Measurements from ENCODE around the gene KREMEN1. TPM values are rescaled to one million over a fixed set of nuclear protein-coding genes. Genes with fewer than 3 reads are reported as not detected.

The KREMEN1 gene
- total RNA-seq, 2 donors from 2014 or later: 20.2 to 20.7 TPM

DNA sequence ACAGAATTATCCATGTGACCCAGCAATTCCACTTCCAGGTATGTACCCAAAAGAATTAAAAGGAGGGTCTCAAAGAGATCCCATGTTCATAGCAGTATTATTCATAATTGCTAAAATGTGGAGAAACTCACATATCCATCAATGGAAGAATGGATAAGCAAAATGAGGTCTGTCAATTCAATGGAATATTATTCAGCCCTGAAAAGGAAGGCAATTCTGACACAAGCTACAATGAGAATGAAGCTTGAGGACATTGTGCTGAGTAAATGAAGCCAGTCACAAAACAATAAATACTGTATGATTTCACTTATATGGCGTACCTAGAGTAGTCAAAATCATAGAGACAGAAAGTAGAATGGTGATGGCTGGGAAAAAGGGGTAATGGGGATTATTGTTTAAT, 113.5 kb downstream of the KREMEN1 start:
- DNase-seq: no peak
- intact Hi-C loops (cut with DNase I): no loop called here
- Histone ChIP-seq H3K4me3 (no peak overlapping the region), H3K36me3 (no peaks in the 10 kb centered on the region), H3K27ac (no peak overlapping the region), H3K9ac (ENCODE audit: low read depth in 2 of 2, low read length in 2 of 2) (no peak overlapping the region), H3K4me1 (no peaks in the 10 kb centered on the region), H3K27me3 (no peaks in the 10 kb centered on the region), H3K9me3 (no peaks in the 10 kb centered on the region)
- TF ChIP-seq, protein P1, sequence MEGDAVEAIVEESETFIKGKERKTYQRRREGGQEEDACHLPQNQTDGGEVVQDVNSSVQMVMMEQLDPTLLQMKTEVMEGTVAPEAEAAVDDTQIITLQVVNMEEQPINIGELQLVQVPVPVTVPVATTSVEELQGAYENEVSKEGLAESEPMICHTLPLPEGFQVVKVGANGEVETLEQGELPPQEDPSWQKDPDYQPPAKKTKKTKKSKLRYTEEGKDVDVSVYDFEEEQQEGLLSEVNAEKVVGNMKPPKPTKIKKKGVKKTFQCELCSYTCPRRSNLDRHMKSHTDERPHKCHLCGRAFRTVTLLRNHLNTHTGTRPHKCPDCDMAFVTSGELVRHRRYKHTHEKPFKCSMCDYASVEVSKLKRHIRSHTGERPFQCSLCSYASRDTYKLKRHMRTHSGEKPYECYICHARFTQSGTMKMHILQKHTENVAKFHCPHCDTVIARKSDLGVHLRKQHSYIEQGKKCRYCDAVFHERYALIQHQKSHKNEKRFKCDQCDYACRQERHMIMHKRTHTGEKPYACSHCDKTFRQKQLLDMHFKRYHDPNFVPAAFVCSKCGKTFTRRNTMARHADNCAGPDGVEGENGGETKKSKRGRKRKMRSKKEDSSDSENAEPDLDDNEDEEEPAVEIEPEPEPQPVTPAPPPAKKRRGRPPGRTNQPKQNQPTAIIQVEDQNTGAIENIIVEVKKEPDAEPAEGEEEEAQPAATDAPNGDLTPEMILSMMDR (IDR thresholded peaks at IDR 0.05): no peak

DNA sequence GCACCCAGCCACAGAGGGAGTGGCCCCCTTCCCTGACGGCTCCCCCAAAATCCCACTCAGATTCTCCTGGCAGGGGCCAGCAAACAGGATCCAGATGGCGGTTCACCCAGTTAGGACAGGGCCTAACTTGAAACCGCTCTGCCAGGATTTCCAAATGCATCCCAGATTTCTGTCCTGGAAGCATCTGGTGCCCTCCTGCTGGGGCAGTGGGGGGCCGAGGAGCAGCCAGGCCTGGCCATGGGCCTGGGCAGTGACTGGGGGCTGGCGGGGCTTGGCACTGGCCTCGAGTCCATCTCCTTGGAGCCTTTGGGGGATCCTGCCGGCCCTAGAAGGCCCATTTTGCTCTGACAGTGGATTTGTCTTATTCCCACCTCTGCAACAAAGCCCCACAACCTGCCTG, 115.0 kb downstream of the KREMEN1 start:
- no peak for DNase-seq
- no peak overlapping the region for H3K27ac ChIP-seq
- TF ChIP-seq, protein P1 (IDR thresholded peaks at IDR 0.05): no peak
- intact Hi-C loops (cut with DNase I): no loop called here
- H3K4me1 ChIP-seq: no peaks in the 10 kb centered on the region
- no peaks in the 10 kb centered on the region for H3K36me3 ChIP-seq
- no peak overlapping the region for H3K9ac ChIP-seq (ENCODE audit: low read depth in 2 of 2, low read length in 2 of 2)
- H3K27me3 ChIP-seq: no peaks in the 10 kb centered on the region
- no peak overlapping the region for H3K4me3 ChIP-seq
- H3K9me3 ChIP-seq: no peaks in the 10 kb centered on the region

DNA sequence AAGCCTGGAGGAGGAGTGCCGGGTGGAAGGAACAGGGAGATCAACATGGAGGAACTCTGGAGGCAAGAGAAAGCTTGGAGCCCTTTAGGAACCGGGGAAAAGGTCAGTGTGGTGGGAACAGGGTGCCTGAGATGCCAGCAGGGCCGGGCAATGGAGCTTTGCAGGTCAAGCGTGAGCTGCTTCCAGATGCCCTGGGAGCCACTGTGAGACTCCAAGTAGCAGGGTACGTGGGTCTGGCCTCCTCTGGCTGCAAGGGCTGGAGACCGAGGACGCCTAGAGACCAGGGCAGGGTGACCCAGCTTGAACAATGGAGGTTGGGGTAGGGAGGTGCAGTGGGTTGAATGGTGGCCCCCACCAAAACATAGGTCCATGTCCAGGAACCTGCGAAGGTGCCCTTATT, 117.2 kb downstream of the KREMEN1 start:
- no peak for DNase-seq
- H3K36me3 ChIP-seq: no peaks in the 10 kb centered on the region

DNA sequence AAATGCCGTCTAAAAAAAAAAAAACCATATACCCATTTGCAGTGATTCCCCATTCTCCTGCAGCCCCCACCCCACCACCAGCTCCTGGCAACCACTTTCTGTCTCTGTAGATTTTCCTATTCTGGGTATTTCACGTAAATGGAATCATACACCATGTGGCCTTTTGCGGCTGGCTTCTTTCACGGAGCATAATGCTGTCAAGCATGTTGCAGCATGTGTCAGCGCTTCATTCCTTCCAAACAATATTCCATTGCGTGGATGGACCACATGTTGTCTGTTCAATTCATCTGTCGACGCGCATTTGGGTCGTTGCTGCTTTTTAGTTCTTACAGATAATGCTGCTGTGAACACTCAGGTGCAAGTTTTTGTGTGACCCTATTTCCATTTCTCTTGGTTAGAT, 118.1 kb downstream of the KREMEN1 start:
- Histone ChIP-seq H3K4me1 (no peaks in the 10 kb centered on the region), H3K9ac (ENCODE audit: low read depth in 2 of 2, low read length in 2 of 2) (no peak overlapping the region), H3K36me3 (no peaks in the 10 kb centered on the region), H3K27me3 (no peaks in the 10 kb centered on the region), H3K4me3 (no peak overlapping the region), H3K27ac (no peak overlapping the region), H3K9me3 (no peaks in the 10 kb centered on the region)
- no peak for DNase-seq
- TF ChIP-seq, protein P1 (IDR thresholded peaks at IDR 0.05): no peak
- intact Hi-C loops (cut with DNase I): no loop called here

More for the DNA sequence above, 117.2 kb downstream of the KREMEN1 start:
- Histone ChIP-seq H3K27me3 (no peaks in the 10 kb centered on the region), H3K4me1 (no peaks in the 10 kb centered on the region), H3K27ac (no peak overlapping the region), H3K9me3 (no peaks in the 10 kb centered on the region), H3K9ac (ENCODE audit: low read depth in 2 of 2, low read length in 2 of 2) (no peak overlapping the region), H3K4me3 (no peak overlapping the region)
- TF ChIP-seq, protein P1 (IDR thresholded peaks at IDR 0.05): no peak
- intact Hi-C loops (cut with DNase I): no loop called here

DNA sequence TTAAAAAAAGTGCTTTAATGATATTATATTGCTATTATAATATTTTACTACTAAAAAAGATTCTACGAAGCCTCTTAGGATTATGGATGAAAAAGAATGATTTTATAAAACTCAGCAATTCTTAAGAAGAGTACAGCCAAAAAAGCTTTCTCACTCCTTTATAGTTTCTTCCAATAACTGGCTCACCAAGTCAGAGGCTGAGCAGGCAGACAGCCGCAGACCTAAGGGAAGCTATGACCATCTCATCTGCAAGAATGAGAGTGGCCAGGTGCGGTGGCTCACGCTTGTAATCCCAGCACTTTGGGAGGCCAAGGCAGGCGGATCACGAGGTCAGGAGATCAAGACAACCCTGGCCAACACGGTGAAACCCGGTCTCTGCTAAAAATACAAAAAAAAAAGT, 120.2 kb downstream of the KREMEN1 start:
- intact Hi-C loops (cut with DNase I): no loop called here
- no peaks in the 10 kb centered on the region for H3K9me3 ChIP-seq
- H3K36me3 ChIP-seq: no peaks in the 10 kb centered on the region
- DNase-seq: no peak
- no peak overlapping the region for H3K4me3 ChIP-seq
- TF ChIP-seq, protein P1 (IDR thresholded peaks at IDR 0.05): no peak
- no peak overlapping the region for H3K27ac ChIP-seq
- H3K9ac ChIP-seq (ENCODE audit: low read depth in 2 of 2, low read length in 2 of 2): no peak overlapping the region
- no peaks in the 10 kb centered on the region for H3K4me1 ChIP-seq
- H3K27me3 ChIP-seq: no peaks in the 10 kb centered on the region

DNA sequence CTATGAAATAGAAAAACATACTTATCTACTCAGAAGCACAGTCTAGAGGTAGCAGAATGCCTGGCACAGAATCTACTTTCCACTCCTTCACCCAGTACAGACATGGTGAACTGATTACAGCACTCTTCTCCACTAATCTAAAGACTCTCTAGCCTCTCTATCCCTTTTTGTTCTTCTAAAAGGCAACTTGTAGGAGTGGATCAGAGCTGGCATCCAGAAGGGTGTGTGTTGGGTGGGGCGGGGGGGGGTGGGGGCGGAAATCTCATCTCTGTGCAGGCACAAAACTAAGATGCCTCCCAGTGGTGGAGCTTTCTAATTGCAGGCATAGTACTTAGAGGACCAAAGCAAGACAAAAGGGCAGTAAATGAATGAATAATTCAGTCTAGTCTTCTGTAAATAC, 121.3 kb downstream of the KREMEN1 start:
- Histone ChIP-seq H3K27me3 (no peaks in the 10 kb centered on the region), H3K36me3 (no peaks in the 10 kb centered on the region), H3K9me3 (no peaks in the 10 kb centered on the region), H3K9ac (ENCODE audit: low read depth in 2 of 2, low read length in 2 of 2) (no peak overlapping the region), H3K27ac (no peak overlapping the region), H3K4me1 (no peaks in the 10 kb centered on the region), H3K4me3 (no peak overlapping the region)
- TF ChIP-seq, protein P1 (IDR thresholded peaks at IDR 0.05): no peak
- intact Hi-C loops (cut with DNase I): no loop called here
- DNase-seq: no peak
